Prostate gland (tissue), 2 donors: ENCODE data around the gene SNX13.

Source experiments
- POLR2A ChIP-seq: fragments of 450-650 bp; IDR thresholded peaks from one replicate; pipeline ENCODE4 v1.6.1; 2016; ENCODE audit warnings: antibody characterized with exemption, mild to moderate bottlenecking
- POLR2AphosphoS5 ChIP-seq: sonication (generic); formaldehyde crosslinking; IDR thresholded peaks from one replicate; pipeline ENCODE4 v1.6.1; 2017; ENCODE audit warnings: antibody characterized with exemption
- TF ChIP-seq, protein P1 (sequence below), 4 experiments: fragments of 200-600 bp in 2 of 4; fragments of 450-650 bp in 2 of 4; sonication (generic) in 2 of 4; IDR thresholded peaks; 1 replicate in 3 of 4; 2 replicates in 1 of 4; pipeline ENCODE4 v1.5.1; 2016 to 2019; ENCODE audit warnings: antibody characterized with exemption in 4 of 4, mild to moderate bottlenecking in 2 of 4, moderate library complexity in 2 of 4

DNA sequence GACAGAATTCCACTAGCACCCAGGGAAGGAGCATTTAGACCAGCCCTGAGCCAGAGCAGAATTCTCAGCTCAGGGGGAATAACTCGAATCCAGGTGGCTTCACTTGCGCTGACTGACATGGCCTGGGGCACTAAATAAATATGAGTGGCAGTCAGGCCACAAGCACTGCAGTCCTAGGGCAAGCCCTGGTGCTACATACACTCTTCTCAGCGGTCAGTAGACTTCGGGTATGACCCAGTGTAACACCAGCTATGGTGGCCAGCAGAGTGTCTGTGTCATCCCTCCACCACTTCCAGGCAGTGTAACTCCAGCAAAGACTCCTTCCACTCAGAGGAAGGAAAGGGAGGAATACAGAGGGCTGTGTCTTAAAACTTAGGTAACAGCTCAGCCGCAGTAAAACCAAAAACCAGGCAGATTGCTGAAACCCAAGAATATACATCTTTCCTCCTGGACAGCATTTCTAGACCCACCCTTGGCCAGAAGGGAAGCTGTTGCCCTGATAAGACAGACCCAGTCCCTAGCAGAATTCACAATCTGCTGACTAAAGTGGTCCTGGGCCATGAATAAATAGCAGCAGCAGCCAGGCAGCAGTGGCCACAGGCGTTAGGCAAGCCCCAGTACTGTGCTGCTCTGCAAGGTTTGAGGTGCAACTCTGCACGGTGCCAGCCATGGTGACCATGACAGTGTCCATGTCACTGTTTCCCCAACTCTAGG lies 77.0 kb downstream of the SNX13 start:
- TF ChIP-seq POLR2A, result no peak
- TF ChIP-seq, protein P1, sequence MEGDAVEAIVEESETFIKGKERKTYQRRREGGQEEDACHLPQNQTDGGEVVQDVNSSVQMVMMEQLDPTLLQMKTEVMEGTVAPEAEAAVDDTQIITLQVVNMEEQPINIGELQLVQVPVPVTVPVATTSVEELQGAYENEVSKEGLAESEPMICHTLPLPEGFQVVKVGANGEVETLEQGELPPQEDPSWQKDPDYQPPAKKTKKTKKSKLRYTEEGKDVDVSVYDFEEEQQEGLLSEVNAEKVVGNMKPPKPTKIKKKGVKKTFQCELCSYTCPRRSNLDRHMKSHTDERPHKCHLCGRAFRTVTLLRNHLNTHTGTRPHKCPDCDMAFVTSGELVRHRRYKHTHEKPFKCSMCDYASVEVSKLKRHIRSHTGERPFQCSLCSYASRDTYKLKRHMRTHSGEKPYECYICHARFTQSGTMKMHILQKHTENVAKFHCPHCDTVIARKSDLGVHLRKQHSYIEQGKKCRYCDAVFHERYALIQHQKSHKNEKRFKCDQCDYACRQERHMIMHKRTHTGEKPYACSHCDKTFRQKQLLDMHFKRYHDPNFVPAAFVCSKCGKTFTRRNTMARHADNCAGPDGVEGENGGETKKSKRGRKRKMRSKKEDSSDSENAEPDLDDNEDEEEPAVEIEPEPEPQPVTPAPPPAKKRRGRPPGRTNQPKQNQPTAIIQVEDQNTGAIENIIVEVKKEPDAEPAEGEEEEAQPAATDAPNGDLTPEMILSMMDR (IDR thresholded peaks at IDR 0.05), result no peak
- TF ChIP-seq POLR2AphosphoS5, result no peak
